Lower leg skin (tissue), 3 donors: ENCODE results near the gene MRPS15.

Experiments
- CTCF ChIP-seq, 3 donors: fragments of 450-650 bp; IDR thresholded peaks; one replicate each; pipeline ENCODE4 v1.5.1; 2016; ENCODE audit warnings: antibody characterized with exemption in 3 of 3, mild to moderate bottlenecking in 3 of 3, moderate library complexity in 2 of 3
- POLR2A ChIP-seq, 2 donors: fragments of 450-650 bp; IDR thresholded peaks; one replicate each; pipeline ENCODE4 v1.6.1; 2016 to 2017; ENCODE audit warnings: antibody characterized with exemption in 2 of 2, mild to moderate bottlenecking in 1 of 2, moderate library complexity in 1 of 2

DNA sequence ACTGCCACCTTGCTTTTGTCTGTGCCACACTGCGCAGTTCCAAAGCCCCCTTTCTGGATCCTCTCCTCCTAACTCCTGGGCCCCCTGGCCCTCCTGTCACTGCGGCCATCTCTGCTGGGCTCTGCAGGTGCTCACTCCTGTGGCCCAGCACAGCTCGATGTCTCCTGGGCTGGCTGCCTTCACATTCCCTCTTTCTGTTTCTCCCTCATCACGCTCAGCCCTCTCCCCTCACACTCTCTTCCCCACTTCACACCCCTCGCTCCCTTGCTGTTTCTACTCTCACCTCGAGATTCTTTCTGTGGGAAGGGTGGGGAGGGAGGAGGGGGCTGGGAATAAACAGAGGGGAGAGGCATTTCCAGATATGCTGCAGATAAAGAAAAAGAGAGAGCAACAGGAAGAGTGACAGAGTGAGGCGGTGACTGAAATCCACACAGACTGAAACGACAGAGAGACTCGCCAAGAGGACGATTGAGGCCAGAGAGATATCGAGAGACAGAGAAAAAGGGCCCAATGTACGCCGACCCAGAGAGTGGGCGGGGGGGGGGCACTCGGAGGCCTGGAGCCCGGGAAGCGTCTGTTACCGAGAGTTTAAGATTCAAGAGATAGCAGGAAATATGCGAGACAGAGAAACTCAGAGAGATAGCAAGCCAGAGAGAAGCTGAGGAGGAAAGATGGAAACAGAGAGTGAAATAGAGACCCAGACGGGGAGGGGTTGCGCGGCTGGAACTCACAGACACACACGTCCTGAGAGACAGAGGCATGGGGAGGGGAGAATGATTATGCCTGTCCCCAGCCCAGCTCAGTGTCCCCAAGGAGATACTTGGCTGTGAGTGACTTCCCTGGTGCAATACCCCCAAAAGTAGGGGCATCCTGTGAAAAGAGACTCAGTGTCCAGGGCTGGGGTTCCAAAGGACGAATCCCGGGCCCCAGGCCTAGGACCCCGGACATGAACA lies 17.9 kb upstream of the MRPS15 start:
- no peak for TF ChIP-seq CTCF (IDR thresholded peaks at IDR 0.05)
- TF ChIP-seq POLR2A (IDR thresholded peaks at IDR 0.05) = no peak
